ENCODE measurements around the gene GPR6.

- TF ChIP-seq CTCF (conservative IDR thresholded peaks at IDR 0.05 in 1 of 2, IDR thresholded peaks at IDR 0.05 in 1 of 2; ENCODE audit: low read depth in 1 of 2, low read length in 2 of 2) (no peak), EZH2 (IDR thresholded peaks at IDR 0.05; ENCODE audit: low read length, missing control alignments) (no peak)
These were observed 15.8 kb upstream of the GPR6 start for GRCh38 chr6:109962271-109962670.
